NCI-H1930 (cell line): ENCODE measurements around the gene ETAA1.

ENCODE experiments used
- DNase-seq, 2 experiments: peaks; one replicate each; lab custom pipeline; 2025; lab: John Stamatoyannopoulos, UW

The ETAA1 gene

GRCh38 chr2:67438337-67438736 is 41.2 kb downstream of the ETAA1 start:
- DNase-seq, result no peak

- DNase-seq, result no peak
These were observed 48.6 kb downstream of the ETAA1 start for GRCh38 chr2:67445652-67446268.

GRCh38 chr2:67446491-67446911 is 49.4 kb downstream of the ETAA1 start:
- peak; percentile 33 to 52 for DNase-seq

- DNase-seq, result no peak
These were observed 51.5 kb downstream of the ETAA1 start for GRCh38 chr2:67448648-67449047.

- no peak for DNase-seq
These were observed 54.1 kb downstream of the ETAA1 start for GRCh38 chr2:67451086-67451832.

GRCh38 chr2:67453310-67453709 is 56.2 kb downstream of the ETAA1 start:
- DNase-seq, result no peak

GRCh38 chr2:67455219-67456142 is 58.3 kb downstream of the ETAA1 start:
- peak in 1 of 2 experiments; percentile 52 for DNase-seq

- peak; percentile 15 to 39 for DNase-seq
These were observed 59.3 kb downstream of the ETAA1 start for GRCh38 chr2:67456428-67456827.

- no peak for DNase-seq
These were observed 60.6 kb downstream of the ETAA1 start for GRCh38 chr2:67457699-67458098.

GRCh38 chr2:67459761-67460160 is 62.6 kb downstream of the ETAA1 start:
- DNase-seq, result no peak
